ENCODE results near the gene PTPRN2.
"Not testable (repeated sequence)": the region's sequence is repeated elsewhere in the genome, so short reads cannot be mapped to it uniquely, and the experiment has no call there.

Gene PTPRN2

GRCh38 chr7:158054081-158054480 lies 533.5 kb downstream of the PTPRN2 start:
- no peak for DNase-seq (ENCODE audit: low read depth in 2 of 2)

- no peak for DNase-seq (ENCODE audit: low read depth in 2 of 2)
These were observed 534.3 kb downstream of the PTPRN2 start for GRCh38 chr7:158053183-158053915.

- no peak for DNase-seq (ENCODE audit: low read depth in 2 of 2)
These were observed 535.1 kb downstream of the PTPRN2 start for GRCh38 chr7:158052381-158053060.

- DNase-seq (ENCODE audit: low read depth in 2 of 2), result no peak
These were observed 535.8 kb downstream of the PTPRN2 start for GRCh38 chr7:158051776-158052175.

- DNase-seq (ENCODE audit: low read depth in 2 of 2), result no peak
These were observed 536.5 kb downstream of the PTPRN2 start for GRCh38 chr7:158050978-158051651.

- DNase-seq (ENCODE audit: low read depth in 2 of 2), result no peak
These were observed 537.1 kb downstream of the PTPRN2 start for GRCh38 chr7:158050441-158050977.

- DNase-seq (ENCODE audit: low read depth in 2 of 2), result no peak
These were observed 538.4 kb downstream of the PTPRN2 start for GRCh38 chr7:158049271-158049670.

- DNase-seq (ENCODE audit: low read depth in 2 of 2), result no peak
These were observed 539.1 kb downstream of the PTPRN2 start for GRCh38 chr7:158048569-158048968.

GRCh38 chr7:158047391-158048059 lies 540.1 kb downstream of the PTPRN2 start:
- DNase-seq (ENCODE audit: low read depth in 2 of 2), result no peak

- DNase-seq (ENCODE audit: low read depth in 2 of 2), result not testable (repeated sequence)
These were observed 541.4 kb downstream of the PTPRN2 start for GRCh38 chr7:158046246-158046645.

- DNase-seq (ENCODE audit: low read depth in 2 of 2), result no peak
These were observed 543.2 kb downstream of the PTPRN2 start for GRCh38 chr7:158044482-158044823.

- no peak for DNase-seq (ENCODE audit: low read depth in 2 of 2)
These were observed 543.8 kb downstream of the PTPRN2 start for GRCh38 chr7:158043551-158044481.

- no peak for DNase-seq (ENCODE audit: low read depth in 2 of 2)
These were observed 545.3 kb downstream of the PTPRN2 start for GRCh38 chr7:158042156-158042880.

- no peak for DNase-seq (ENCODE audit: low read depth in 2 of 2)
These were observed 547.4 kb downstream of the PTPRN2 start for GRCh38 chr7:158040199-158040598.

GRCh38 chr7:158039270-158039669 lies 548.4 kb downstream of the PTPRN2 start:
- no peak for DNase-seq (ENCODE audit: low read depth in 2 of 2)

- no peak for DNase-seq (ENCODE audit: low read depth in 2 of 2)
These were observed 550.4 kb downstream of the PTPRN2 start for GRCh38 chr7:158037211-158037610.

GRCh38 chr7:158035343-158035742 lies 552.3 kb downstream of the PTPRN2 start:
- no peak for DNase-seq (ENCODE audit: low read depth in 2 of 2)

GRCh38 chr7:158034571-158034970 lies 553.1 kb downstream of the PTPRN2 start:
- no peak for DNase-seq (ENCODE audit: low read depth in 2 of 2)

- not testable (repeated sequence) for DNase-seq (ENCODE audit: low read depth in 2 of 2)
These were observed 553.7 kb downstream of the PTPRN2 start for GRCh38 chr7:158033925-158034324.

GRCh38 chr7:158033196-158033595 lies 554.4 kb downstream of the PTPRN2 start:
- DNase-seq (ENCODE audit: low read depth in 2 of 2), result no peak
